ENCODE measurements around the gene LHX3. TPM values are rescaled to one million over a fixed set of nuclear protein-coding genes. Genes with fewer than 3 reads are reported as not detected.

The LHX3 gene
- total RNA-seq, 1 donor from 2014 or later, result not detected

DNA sequence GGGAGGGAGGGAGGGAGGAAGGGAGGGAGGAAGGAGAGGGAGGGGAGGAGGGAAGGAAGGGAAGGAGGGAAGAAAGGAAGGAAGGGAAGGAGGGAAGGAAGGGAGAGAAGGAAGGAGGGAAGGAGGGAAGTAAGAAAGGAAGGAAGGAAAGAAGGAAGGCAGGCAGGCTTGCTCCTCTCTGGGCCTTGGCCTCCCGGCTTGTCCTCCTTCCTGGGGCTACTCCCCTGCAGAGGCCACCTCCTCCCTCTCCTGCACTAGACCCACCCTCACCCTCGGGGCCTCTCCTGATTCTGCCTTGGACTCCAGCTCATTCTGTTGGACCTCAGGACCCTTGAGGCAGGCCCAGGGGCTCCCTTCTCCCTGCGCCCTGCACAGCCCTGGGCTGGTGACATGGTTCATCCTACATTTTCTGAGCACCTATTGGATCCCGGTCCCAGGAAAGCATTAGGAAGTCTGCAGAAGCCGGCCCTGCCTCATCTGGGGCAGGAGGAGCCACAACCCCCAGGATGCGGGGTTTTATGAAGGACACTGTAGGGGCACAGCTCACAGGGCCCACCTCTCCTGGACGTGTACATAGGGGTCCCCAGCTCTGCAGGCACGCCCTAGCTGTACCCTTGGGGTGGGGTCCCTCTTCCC is 23.0 kb downstream of the LHX3 start:
- H3K36me3 ChIP-seq (ENCODE audit: insufficient read depth, low read length), result no peaks in the 10 kb centered on the region
- Mint-ChIP-seq H3K4me3 (ENCODE audit: unreplicated experiment) (no peak overlapping the region), H3K4me1 (ENCODE audit: low read depth, unreplicated experiment) (no peaks in the 10 kb centered on the region), H3K9me3 (ENCODE audit: unreplicated experiment) (no peaks in the 10 kb centered on the region), H3K36me3 (ENCODE audit: low read depth, unreplicated experiment) (no peaks in the 10 kb centered on the region), H3K27ac (ENCODE audit: unreplicated experiment) (no peak overlapping the region), H3K27me3 (ENCODE audit: low read depth, unreplicated experiment) (peaks cover 48% of the 10 kb centered on the region)
- H3K9ac ChIP-seq (ENCODE audit: low read length), result no peak overlapping the region
- no peaks in the 10 kb centered on the region for H4K20me1 ChIP-seq (ENCODE audit: insufficient read depth, low read length)
- H2AFZ ChIP-seq (ENCODE audit: low read depth, low read length), result no peak overlapping the region
- no peak overlapping the region for H3K4me3 ChIP-seq (ENCODE audit: insufficient read depth, low read depth, low read length)
- no peak overlapping the region for H3K4me2 ChIP-seq (ENCODE audit: low read length)
- FAIRE-seq, result no peak
- DNase-seq (ENCODE audit: low read depth), result no peak
- TF ChIP-seq EZH2 (IDR thresholded peaks at IDR 0.05; ENCODE audit: insufficient read depth, low read length), result no peak
- TF ChIP-seq, protein P1, sequence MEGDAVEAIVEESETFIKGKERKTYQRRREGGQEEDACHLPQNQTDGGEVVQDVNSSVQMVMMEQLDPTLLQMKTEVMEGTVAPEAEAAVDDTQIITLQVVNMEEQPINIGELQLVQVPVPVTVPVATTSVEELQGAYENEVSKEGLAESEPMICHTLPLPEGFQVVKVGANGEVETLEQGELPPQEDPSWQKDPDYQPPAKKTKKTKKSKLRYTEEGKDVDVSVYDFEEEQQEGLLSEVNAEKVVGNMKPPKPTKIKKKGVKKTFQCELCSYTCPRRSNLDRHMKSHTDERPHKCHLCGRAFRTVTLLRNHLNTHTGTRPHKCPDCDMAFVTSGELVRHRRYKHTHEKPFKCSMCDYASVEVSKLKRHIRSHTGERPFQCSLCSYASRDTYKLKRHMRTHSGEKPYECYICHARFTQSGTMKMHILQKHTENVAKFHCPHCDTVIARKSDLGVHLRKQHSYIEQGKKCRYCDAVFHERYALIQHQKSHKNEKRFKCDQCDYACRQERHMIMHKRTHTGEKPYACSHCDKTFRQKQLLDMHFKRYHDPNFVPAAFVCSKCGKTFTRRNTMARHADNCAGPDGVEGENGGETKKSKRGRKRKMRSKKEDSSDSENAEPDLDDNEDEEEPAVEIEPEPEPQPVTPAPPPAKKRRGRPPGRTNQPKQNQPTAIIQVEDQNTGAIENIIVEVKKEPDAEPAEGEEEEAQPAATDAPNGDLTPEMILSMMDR (IDR thresholded peaks at IDR 0.05; ENCODE audit: insufficient read depth, low read depth, low read length), result no peak
- H3K4me1 ChIP-seq (ENCODE audit: insufficient read depth, low read length), result no peaks in the 10 kb centered on the region
- H3K27ac ChIP-seq (ENCODE audit: low read depth, low read length), result no peak overlapping the region
- H3K79me2 ChIP-seq (ENCODE audit: insufficient read depth, low read length), result no peaks in the 10 kb centered on the region
- H3K9me3 ChIP-seq (ENCODE audit: insufficient read depth, low read depth, low read length), result no peaks in the 10 kb centered on the region
- peaks cover 4% of the 10 kb centered on the region for H3K27me3 ChIP-seq (ENCODE audit: insufficient read depth, low read length)

DNA sequence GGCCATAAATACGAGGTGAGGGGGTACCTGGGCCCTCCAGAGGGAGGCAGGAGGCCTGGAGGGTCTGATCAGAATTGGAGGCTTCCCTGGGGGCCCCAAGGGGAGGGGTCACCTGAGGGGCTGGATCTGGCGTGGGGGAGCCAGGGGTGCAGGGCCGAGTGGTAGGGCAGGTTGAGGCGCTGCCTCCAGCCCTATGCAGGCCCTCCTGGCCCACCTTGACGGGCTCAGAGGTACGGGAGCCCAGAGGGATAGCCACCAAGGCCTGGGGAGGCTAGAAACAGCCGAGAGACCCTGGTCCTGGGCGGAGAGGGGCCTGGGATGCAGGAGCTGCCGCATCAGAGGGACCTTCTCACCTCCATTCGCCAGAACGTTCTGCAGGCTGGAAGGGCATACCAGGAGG is 24.3 kb downstream of the LHX3 start:
- no peak overlapping the region for H2AFZ ChIP-seq (ENCODE audit: low read depth, low read length)

GRCh38 chr9:136179761-136180160 is 25.2 kb downstream of the LHX3 start:
- Histone ChIP-seq H3K79me2 (ENCODE audit: insufficient read depth, low read length) (no peaks in the 10 kb centered on the region), H3K36me3 (ENCODE audit: insufficient read depth, low read length) (no peaks in the 10 kb centered on the region), H3K27me3 (ENCODE audit: insufficient read depth, low read length) (no peaks in the 10 kb centered on the region), H3K9ac (ENCODE audit: low read length) (no peak overlapping the region), H3K4me3 (ENCODE audit: insufficient read depth, low read depth, low read length) (no peak overlapping the region), H3K4me2 (ENCODE audit: low read length) (no peak overlapping the region), H2AFZ (ENCODE audit: low read depth, low read length) (no peak overlapping the region), H3K27ac (ENCODE audit: low read depth, low read length) (no peak overlapping the region), H3K9me3 (ENCODE audit: insufficient read depth, low read depth, low read length) (no peaks in the 10 kb centered on the region), H3K4me1 (ENCODE audit: insufficient read depth, low read length) (no peaks in the 10 kb centered on the region), H4K20me1 (ENCODE audit: insufficient read depth, low read length) (no peaks in the 10 kb centered on the region)
- Mint-ChIP-seq H3K27me3 (ENCODE audit: low read depth, unreplicated experiment) (peaks cover 36% of the 10 kb centered on the region), H3K9me3 (ENCODE audit: unreplicated experiment) (no peaks in the 10 kb centered on the region), H3K4me3 (ENCODE audit: unreplicated experiment) (no peak overlapping the region), H3K36me3 (ENCODE audit: low read depth, unreplicated experiment) (no peaks in the 10 kb centered on the region), H3K4me1 (ENCODE audit: low read depth, unreplicated experiment) (no peaks in the 10 kb centered on the region), H3K27ac (ENCODE audit: unreplicated experiment) (no peak overlapping the region)
- DNase-seq (ENCODE audit: low read depth), result no peak
- TF ChIP-seq, protein P1 (IDR thresholded peaks at IDR 0.05; ENCODE audit: insufficient read depth, low read depth, low read length), result no peak
- no peak for TF ChIP-seq EZH2 (IDR thresholded peaks at IDR 0.05; ENCODE audit: insufficient read depth, low read length)
- no peak for FAIRE-seq

More for the DNA sequence above, 24.3 kb downstream of the LHX3 start:
- Histone ChIP-seq H3K79me2 (ENCODE audit: insufficient read depth, low read length) (no peaks in the 10 kb centered on the region), H3K27ac (ENCODE audit: low read depth, low read length) (no peak overlapping the region), H3K4me1 (ENCODE audit: insufficient read depth, low read length) (no peaks in the 10 kb centered on the region), H3K4me2 (ENCODE audit: low read length) (no peak overlapping the region), H3K27me3 (ENCODE audit: insufficient read depth, low read length) (peaks cover 2% of the 10 kb centered on the region), H3K36me3 (ENCODE audit: insufficient read depth, low read length) (no peaks in the 10 kb centered on the region), H3K9ac (ENCODE audit: low read length) (no peak overlapping the region), H4K20me1 (ENCODE audit: insufficient read depth, low read length) (no peaks in the 10 kb centered on the region), H3K9me3 (ENCODE audit: insufficient read depth, low read depth, low read length) (no peaks in the 10 kb centered on the region), H3K4me3 (ENCODE audit: insufficient read depth, low read depth, low read length) (no peak overlapping the region)
- FAIRE-seq (no peak), DNase-seq (ENCODE audit: low read depth) (no peak)
- Mint-ChIP-seq H3K4me1 (ENCODE audit: low read depth, unreplicated experiment) (no peaks in the 10 kb centered on the region), H3K27me3 (ENCODE audit: low read depth, unreplicated experiment) (peaks cover 42% of the 10 kb centered on the region), H3K27ac (ENCODE audit: unreplicated experiment) (no peak overlapping the region), H3K36me3 (ENCODE audit: low read depth, unreplicated experiment) (no peaks in the 10 kb centered on the region), H3K4me3 (ENCODE audit: unreplicated experiment) (no peak overlapping the region), H3K9me3 (ENCODE audit: unreplicated experiment) (no peaks in the 10 kb centered on the region)
- no peak for TF ChIP-seq EZH2 (IDR thresholded peaks at IDR 0.05; ENCODE audit: insufficient read depth, low read length)
- TF ChIP-seq, protein P1 (IDR thresholded peaks at IDR 0.05; ENCODE audit: insufficient read depth, low read depth, low read length), result no peak
